PFSK-1 (cell line): ENCODE results near the gene ACTN4.

Source experiments
- FOXP2 ChIP-seq: optimal IDR thresholded peaks from 2 replicates; pipeline ENCODE3; 2011; ENCODE audit warnings: borderline replicate concordance, control low read depth, inconsistent platforms; ENCODE audit not compliant: insufficient read depth; ENCODE audit errors: extremely low read length, extremely low read depth
- POLR2AphosphoS5 ChIP-seq: IDR thresholded peaks from 2 replicates; pipeline ENCODE4 v1.6.1; 2012; ENCODE audit warnings: low read depth, mild to moderate bottlenecking, control low read depth, low read length, moderate library complexity
- REST ChIP-seq, 2 experiments: IDR thresholded peaks; 2 replicates each; pipeline versions ENCODE4 v1.6.1 to v1.8.0; 2011 to 2012; ENCODE audit warnings: low read depth in 2 of 2, low read length in 2 of 2, control low read depth in 1 of 2, inconsistent platforms in 1 of 2, mild to moderate bottlenecking in 1 of 2, moderate library complexity in 1 of 2; ENCODE audit not compliant: insufficient read depth in 1 of 2
- SIN3A ChIP-seq: IDR thresholded peaks from 2 replicates; pipeline ENCODE4 v1.6.1; 2012; ENCODE audit warnings: mild to moderate bottlenecking, low read length, moderate library complexity, borderline replicate concordance; ENCODE audit not compliant: insufficient read depth
- TAF1 ChIP-seq: IDR thresholded peaks from 2 replicates; pipeline ENCODE4 v1.6.1; 2012; ENCODE audit warnings: low read length, control low read depth, borderline replicate concordance; ENCODE audit not compliant: insufficient read depth

ACTN4 gene

GRCh38 chr19:38769635-38770211 is 122.3 kb downstream of the ACTN4 start:
- TF ChIP-seq SIN3A: no peak
- TF ChIP-seq TAF1: no peak
- no peak for TF ChIP-seq POLR2AphosphoS5
- TF ChIP-seq FOXP2: no peak

- TF ChIP-seq POLR2AphosphoS5: no peak
- TF ChIP-seq TAF1: no peak
- TF ChIP-seq REST (IDR thresholded peaks at IDR 0.05; ENCODE audit: insufficient read depth in 1 of 2, low read depth in 2 of 2, low read length in 2 of 2): no peak
- TF ChIP-seq FOXP2: no peak
- TF ChIP-seq SIN3A: no peak
Observed at GRCh38 chr19:38773469-38774177, 126.2 kb downstream of the ACTN4 start, which contains the start of gene LGALS7. Gene LGALS7 (minus strand): TSS chr19:38773517. CDS start chr19:38773492, 25 bp downstream.

GRCh38 chr19:38774181-38774950 is 126.9 kb downstream of the ACTN4 start:
- TF ChIP-seq POLR2AphosphoS5 (no peak), REST (IDR thresholded peaks at IDR 0.05; ENCODE audit: insufficient read depth in 1 of 2, low read depth in 2 of 2, low read length in 2 of 2) (no peak), FOXP2 (no peak), SIN3A (no peak), TAF1 (no peak)

DNA sequence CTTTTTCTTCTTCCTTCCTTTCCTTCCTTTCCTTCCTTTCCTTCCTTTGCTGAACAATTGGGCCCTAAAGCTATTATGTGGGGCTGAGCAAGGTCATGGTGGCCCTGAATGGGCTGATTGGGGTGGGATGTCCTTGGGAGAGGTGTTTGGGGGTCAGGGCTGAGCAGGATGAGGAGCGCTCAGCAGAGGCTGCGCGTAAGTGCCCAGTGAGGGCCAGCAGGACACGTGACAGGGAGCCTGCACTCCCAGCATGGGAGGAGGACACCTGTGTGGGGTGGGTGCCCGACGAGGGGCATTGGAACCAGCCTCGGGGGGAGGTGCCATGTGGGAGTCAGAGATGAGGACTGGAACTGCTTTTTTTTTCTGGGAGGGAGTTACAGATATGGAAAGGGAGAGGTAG is 131.3 kb downstream of the ACTN4 start:
- TF ChIP-seq SIN3A (no peak), POLR2AphosphoS5 (no peak), REST (IDR thresholded peaks at IDR 0.05; ENCODE audit: insufficient read depth in 1 of 2, low read depth in 2 of 2, low read length in 2 of 2) (no peak), TAF1 (no peak), FOXP2 (no peak)

GRCh38 chr19:38780443-38780842 is 133.0 kb downstream of the ACTN4 start:
- TF ChIP-seq POLR2AphosphoS5 (no peak), SIN3A (no peak), REST (IDR thresholded peaks at IDR 0.05; ENCODE audit: insufficient read depth in 1 of 2, low read depth in 2 of 2, low read length in 2 of 2) (no peak), FOXP2 (no peak), TAF1 (no peak)
